GM18526 (cell line): ENCODE results near the gene TAF5L.

Source experiments
- POLR2A ChIP-seq: IDR thresholded peaks from 3 replicates; pipeline ENCODE4 v1.6.1; 2011; ENCODE audit not compliant: insufficient read length; ENCODE audit errors: extremely low read depth

TAF5L gene

GRCh38 chr1:229570305-229570704 lies 55.6 kb downstream of the TAF5L start:
- TF ChIP-seq POLR2A: no peak

GRCh38 chr1:229567109-229567868 lies 58.6 kb downstream of the TAF5L start:
- TF ChIP-seq POLR2A: no peak

GRCh38 chr1:229563701-229564100 lies 62.2 kb downstream of the TAF5L start:
- no peak for TF ChIP-seq POLR2A

- no peak for TF ChIP-seq POLR2A
Measured at GRCh38 chr1:229563241-229563640, 62.7 kb downstream of the TAF5L start.

DNA sequence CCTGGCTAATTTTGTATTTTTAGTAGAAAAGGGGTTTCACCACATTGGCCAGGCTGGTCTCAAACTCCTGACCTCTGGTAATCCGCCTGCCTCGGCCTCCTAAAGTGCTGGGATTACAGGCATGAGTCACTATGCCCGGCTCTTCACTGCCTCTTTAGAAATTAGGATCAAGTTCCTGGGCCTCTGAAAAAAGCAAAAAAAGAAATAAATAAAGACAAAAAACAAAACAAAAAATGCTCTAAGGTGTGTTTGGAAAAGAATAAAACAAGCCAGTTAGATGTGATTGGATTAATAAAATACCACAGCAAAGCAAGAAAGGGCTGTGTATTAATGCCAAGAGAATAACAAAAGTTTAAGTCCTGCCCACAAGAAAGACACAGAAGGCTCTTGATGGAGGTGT lies 63.2 kb downstream of the TAF5L start:
- TF ChIP-seq POLR2A: no peak

DNA sequence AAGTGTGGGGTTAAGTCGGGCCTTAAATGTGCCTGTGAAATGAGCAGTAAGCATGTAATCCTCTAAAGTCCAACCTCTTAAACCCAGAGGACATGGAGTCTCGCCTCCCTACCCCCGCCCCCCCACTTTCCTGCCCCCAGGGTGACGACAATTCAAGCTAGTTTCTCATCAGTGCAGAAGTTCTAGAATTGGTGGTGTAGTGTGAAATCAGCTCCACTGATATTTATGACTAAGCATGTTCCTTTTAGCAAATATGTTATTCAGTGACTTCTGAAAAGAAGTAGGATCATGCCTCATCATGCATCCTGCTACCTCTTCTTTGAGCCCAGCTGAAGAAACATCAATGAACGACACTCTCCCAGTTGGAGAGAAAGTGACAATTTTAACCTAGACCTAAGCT lies 64.8 kb downstream of the TAF5L start:
- no peak for TF ChIP-seq POLR2A

DNA sequence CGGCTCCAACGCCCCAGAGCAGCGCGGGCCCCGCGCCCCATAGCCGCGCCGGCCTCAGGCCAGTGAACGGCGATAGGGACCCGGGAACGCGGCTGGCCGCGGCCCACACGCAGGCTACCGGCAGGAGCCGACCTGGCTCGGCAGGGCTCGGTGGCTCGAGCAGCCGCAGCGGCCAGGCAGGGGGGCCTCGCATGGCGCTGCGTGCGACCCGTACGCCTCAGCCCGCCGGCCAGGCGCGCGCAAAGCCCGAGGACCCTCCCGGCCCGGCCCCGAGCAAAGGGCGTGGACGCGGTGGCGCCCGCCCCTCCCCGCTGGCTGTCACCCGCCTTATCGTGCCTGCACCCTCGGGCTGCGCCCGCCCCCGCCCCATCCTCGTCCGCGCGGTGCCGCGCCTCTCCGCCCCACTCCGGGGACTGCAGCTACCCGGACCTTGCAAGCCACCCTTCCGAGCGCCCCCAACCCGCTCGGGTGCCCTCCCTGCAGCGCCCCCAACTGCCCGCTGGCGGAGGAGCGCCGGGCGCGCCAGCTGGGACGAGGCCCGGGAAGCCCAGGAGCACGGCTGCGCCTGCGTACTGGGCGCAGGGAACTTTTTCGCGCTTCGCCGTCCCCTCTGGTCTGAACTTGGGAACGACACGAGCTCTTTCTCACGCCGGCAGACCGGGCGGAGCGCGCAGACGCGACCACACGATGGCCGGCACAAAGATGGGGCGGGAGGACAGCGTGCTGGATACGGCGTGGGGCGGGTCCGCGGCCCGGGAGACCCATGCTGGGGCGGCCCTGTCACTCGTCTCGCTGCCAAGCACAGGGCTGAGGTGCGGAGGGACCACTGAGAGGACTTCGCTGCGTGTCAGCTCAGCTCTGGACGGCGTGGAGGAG lies 67.2 kb downstream of the TAF5L start, which contains the start of gene ABCB10:
ABCB10 (minus strand) TSS at position 248 of the 876 bp plus-strand sequence; CDS start at position 193, 55 bp downstream.
- TF ChIP-seq POLR2A: peak; percentile 71

DNA sequence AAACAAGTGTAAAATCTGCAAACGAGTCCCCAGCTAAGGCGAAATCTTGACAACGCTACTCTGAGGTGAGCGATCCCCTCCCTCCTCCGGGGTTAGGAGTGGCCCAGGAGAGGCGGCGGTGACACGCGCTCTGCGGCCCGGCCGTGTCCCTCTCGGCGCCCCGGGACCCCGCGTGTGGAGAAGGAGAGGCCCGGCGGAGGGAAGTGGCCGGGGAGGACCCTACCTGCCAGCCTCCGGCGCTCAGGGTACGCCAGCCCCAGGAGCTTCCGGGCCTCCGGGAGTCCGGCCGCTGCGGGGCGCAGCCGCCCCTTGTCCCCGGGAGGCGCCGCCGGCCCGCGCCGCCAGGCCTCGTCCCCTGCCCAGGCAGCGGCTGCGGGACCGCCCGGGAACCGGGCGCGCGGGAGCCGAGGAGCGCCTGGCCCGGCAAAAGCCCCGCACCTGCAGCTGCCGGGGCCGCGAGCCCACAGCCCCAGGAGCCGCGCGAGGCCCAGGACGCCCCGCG lies 68.0 kb downstream of the TAF5L start:
- no peak for TF ChIP-seq POLR2A

GRCh38 chr1:229557200-229557850 lies 68.6 kb downstream of the TAF5L start:
- TF ChIP-seq POLR2A: no peak

DNA sequence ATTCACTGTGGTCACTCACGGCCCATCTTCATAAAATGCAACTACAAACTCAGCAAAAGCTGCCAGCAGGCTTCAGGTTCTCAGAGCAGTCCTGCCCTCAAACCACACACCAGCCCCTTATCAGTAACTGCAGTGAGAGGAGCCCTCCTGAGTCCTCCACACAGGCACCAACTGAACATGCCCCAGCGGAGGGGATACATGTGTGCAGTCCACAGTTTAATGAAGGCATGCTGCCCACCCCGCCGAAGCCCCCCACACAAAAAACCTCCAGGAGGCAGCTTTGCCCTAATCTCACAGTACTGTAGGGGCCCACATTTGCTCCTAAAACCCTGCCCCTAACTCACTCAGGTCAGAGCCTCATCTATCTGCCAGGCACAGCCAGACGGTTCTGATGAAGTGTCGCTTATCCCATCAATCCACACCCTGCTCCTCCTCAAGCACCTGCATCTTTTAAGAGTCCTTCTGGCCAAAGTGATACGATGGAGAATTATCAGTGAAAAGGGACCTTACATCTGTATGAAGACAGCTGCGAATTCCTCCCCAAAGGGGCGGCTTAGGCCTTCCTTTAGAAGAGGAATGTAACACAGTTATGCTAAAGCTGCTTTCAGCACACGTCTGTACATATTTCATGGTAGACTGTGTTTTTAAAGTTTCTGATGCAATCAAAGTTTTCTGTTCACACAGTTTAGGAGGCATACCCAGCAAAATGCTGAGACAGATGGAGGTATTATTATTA lies 70.9 kb downstream of the TAF5L start:
- no peak for TF ChIP-seq POLR2A

GRCh38 chr1:229553621-229554130 lies 72.2 kb downstream of the TAF5L start:
- TF ChIP-seq POLR2A: no peak

DNA sequence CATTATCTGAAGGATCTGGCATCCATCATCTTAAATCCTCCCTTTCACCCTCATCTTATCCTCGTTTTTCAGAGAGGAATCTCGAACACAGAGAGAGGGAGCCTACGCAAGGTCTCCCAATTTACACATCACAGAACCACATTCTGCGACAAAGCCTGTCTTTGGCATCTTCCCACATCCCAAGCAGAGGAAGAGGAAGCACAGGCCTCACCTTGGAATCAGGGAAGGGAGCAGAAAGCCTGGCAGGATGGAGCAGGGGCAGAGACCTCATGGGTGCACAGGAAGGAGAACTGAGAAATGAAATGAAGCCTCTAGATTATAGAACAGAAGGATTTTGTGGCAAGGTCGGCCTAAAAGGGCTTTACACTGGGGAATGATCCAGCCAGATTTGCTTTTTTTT lies 73.2 kb downstream of the TAF5L start:
- no peak for TF ChIP-seq POLR2A

DNA sequence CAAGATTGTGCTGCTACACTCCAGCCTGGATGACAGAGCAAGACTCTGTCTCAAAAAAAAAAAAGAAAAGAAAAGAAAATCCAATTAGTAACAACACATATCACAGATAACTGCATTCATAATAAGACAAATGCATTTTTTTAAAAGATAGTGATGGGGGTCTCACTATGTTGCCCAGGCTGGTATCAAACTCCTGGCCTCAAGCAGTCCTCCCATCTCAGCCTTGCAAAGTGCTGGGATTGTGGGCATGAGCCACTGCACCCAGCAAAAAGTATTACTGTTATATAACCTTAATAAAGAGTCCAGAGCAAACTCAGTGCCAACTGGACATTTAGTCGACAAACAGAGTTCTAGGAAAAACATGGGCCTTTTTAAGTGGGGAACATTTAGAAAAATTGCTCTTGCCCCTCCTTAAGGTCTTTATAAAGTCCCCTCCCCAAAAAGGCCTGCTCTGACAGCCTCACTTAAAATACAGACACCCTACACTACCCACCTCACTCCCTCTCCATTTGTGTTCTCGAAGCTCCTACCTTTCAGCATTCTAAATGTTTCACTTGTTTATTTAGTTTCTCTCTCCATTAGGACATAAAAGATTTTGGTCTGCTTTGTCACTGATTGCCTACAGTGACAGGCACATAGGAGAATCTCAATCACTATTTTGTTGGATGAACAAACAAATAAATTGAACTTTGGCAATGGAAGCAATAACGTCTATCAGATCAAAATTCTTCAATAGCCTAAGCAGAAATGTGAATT lies 74.9 kb downstream of the TAF5L start:
- TF ChIP-seq POLR2A: no peak

DNA sequence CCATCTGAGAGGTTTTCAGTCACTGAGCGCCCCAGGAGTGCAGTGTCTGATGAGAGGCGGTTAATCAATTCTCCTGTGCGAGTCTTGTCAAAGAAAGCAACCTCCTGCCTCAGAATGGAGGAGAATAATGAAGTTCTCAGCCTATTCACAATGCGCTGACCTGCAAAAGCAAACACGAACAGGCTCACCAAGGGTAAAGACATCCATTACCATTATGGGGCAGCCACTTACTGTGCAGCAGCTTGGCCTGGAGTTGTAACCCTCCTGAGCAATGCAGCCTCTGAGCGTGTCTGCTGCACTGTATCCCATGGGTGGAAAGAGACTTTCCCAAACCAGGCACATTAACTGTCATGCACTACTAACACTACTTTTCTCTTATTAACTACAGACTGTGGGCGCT lies 78.4 kb downstream of the TAF5L start:
- no peak for TF ChIP-seq POLR2A
